DOHH2 (cell line): ENCODE data around the gene GPC6.

Experiments used
- H3F3A ChIP-seq: fragments of 200-600 bp; sonication (generic), shearing (Covaris generic); 2 replicates; pipeline ENCODE4 v1.6.0; 2016; ENCODE audit warnings: antibody characterized with exemption, mild to moderate bottlenecking; ENCODE audit not compliant: control insufficient read depth, insufficient read depth
- H3K27ac ChIP-seq: fragments of 200-600 bp; sonication (generic); 2 replicates; pipeline ENCODE4 v1.5.1; 2014; ENCODE audit warnings: low read depth, mild to moderate bottlenecking, low read length, moderate library complexity
- H3K27me3 ChIP-seq: fragments of 200-600 bp; sonication (generic); 2 replicates; pipeline ENCODE4 v1.6.1; 2014; ENCODE audit warnings: mild to moderate bottlenecking, low read length, mixed read lengths; ENCODE audit not compliant: control insufficient read depth
- H3K36me3 ChIP-seq: fragments of 200-600 bp; sonication (generic); 2 replicates; pipeline ENCODE4 v1.6.1; 2014; ENCODE audit warnings: mild to moderate bottlenecking, low read length, moderate library complexity, mixed read lengths; ENCODE audit not compliant: control insufficient read depth
- H3K4me1 ChIP-seq: fragments of 200-600 bp; sonication (generic); 2 replicates; pipeline ENCODE4 v1.6.1; 2014; ENCODE audit warnings: mild to moderate bottlenecking, low read length, mixed read lengths; ENCODE audit not compliant: control insufficient read depth
- H3K4me2 ChIP-seq: fragments of 200-600 bp; sonication (generic); 2 replicates; pipeline ENCODE4 v1.6.0; 2014; ENCODE audit warnings: mild to moderate bottlenecking, low read length, moderate library complexity
- H3K4me3 ChIP-seq: fragments of 200-600 bp; sonication (generic); 2 replicates; pipeline ENCODE4 v1.5.1; 2014; ENCODE audit warnings: mild to moderate bottlenecking, low read length, mixed read lengths
- H3K79me2 ChIP-seq: fragments of 200-600 bp; sonication (generic); 2 replicates; pipeline ENCODE4 v1.6.1; 2014; ENCODE audit warnings: mild to moderate bottlenecking, low read length, mixed read lengths; ENCODE audit not compliant: control insufficient read depth
- H3K9me2 ChIP-seq: fragments of 200-600 bp; sonication (generic); replicated peaks from 2 replicates; pipeline ENCODE4 v1.6.1; 2014; ENCODE audit warnings: mild to moderate bottlenecking, low read length, mixed read lengths; ENCODE audit not compliant: control insufficient read depth
- H3K9me3 ChIP-seq: fragments of 200-600 bp; sonication (generic); 2 replicates; pipeline ENCODE4 v1.6.1; 2014; ENCODE audit warnings: antibody characterized with exemption, low read length, mixed read lengths; ENCODE audit not compliant: control insufficient read depth, insufficient read depth
- H4K20me1 ChIP-seq: fragments of 200-600 bp; sonication (generic); 2 replicates; pipeline ENCODE4 v1.6.0; 2014; ENCODE audit warnings: low read depth, mild to moderate bottlenecking, antibody characterized with exemption, low read length, moderate library complexity; ENCODE audit not compliant: control insufficient read depth, insufficient read depth
- EZH2phosphoT487 ChIP-seq: fragments of 200-600 bp; sonication (generic); IDR thresholded peaks from 2 replicates; pipeline ENCODE4 v1.6.1; 2017; ENCODE audit warnings: borderline replicate concordance, mild to moderate bottlenecking, antibody characterized with exemption, low read length, moderate library complexity, mixed read lengths
- TF ChIP-seq, protein P1 (sequence below): fragments of 200-600 bp; sonication (generic); IDR thresholded peaks from one replicate; pipeline ENCODE4 v1.5.1; 2014; ENCODE audit warnings: antibody characterized with exemption, mild to moderate bottlenecking, low read depth, low read length; ENCODE audit not compliant: poor library complexity, severe bottlenecking

Gene GPC6

DNA sequence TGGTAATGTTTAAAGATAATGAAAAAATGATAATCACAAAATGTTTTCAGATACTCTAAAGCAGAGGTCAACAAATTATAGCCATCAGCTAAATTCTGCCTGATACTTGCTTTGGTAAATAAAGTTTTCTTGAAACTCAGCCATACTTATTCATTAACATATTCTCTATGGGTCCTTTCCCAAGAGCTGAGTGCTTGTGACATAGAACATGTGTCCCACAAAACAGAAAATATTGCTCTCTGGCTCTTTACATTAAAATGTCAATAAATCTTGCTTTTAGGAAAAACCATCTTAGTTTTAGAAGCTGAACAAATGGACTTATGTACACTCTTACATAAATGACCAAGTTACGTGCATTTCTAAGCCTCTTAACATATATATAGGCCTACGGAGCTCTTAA is 945.8 kb downstream of the GPC6 start:
- H3K79me2 ChIP-seq = no peaks in the 10 kb centered on the region
- H3K9me3 ChIP-seq = no peaks in the 10 kb centered on the region
- no peaks in the 10 kb centered on the region for H3K9me2 ChIP-seq
- H3K4me2 ChIP-seq = no peak overlapping the region
- H3F3A ChIP-seq = no peaks in the 10 kb centered on the region
- H4K20me1 ChIP-seq = no peaks in the 10 kb centered on the region
- H3K36me3 ChIP-seq = no peaks in the 10 kb centered on the region
- no peaks in the 10 kb centered on the region for H3K4me1 ChIP-seq
- H3K4me3 ChIP-seq = no peak overlapping the region
- no peak overlapping the region for H3K27ac ChIP-seq
- no peaks in the 10 kb centered on the region for H3K27me3 ChIP-seq
- TF ChIP-seq EZH2phosphoT487 = no peak
- TF ChIP-seq, protein P1, sequence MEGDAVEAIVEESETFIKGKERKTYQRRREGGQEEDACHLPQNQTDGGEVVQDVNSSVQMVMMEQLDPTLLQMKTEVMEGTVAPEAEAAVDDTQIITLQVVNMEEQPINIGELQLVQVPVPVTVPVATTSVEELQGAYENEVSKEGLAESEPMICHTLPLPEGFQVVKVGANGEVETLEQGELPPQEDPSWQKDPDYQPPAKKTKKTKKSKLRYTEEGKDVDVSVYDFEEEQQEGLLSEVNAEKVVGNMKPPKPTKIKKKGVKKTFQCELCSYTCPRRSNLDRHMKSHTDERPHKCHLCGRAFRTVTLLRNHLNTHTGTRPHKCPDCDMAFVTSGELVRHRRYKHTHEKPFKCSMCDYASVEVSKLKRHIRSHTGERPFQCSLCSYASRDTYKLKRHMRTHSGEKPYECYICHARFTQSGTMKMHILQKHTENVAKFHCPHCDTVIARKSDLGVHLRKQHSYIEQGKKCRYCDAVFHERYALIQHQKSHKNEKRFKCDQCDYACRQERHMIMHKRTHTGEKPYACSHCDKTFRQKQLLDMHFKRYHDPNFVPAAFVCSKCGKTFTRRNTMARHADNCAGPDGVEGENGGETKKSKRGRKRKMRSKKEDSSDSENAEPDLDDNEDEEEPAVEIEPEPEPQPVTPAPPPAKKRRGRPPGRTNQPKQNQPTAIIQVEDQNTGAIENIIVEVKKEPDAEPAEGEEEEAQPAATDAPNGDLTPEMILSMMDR = no peak

DNA sequence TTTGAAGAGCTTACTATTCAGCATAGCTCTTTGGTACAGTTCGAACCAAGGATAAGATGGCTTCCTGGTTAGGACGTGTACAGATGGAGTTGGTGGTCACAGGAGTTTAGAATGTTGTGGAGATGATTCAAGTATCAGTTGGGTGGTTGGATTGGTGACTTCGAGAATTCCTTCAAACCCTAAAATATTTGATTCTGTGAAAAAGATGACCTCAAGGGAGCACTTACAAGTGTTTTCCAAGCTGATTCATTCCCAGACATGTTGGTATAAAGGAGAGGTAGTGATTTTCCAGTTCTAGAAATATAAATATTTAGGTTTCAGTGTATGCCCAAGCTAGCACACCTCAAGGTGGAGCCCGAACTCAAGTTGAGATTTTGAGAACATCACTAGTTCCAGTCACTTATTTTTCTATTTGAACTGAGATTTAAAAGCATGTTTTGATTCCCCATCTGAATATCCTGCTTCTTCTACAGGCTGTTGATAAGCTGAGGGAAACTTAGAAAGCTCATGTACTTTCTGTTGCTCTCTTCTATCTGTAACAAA is 946.8 kb downstream of the GPC6 start:
- no peaks in the 10 kb centered on the region for H3K27me3 ChIP-seq
- H3K4me3 ChIP-seq = no peak overlapping the region
- no peaks in the 10 kb centered on the region for H3K9me3 ChIP-seq
- H3K4me1 ChIP-seq = no peaks in the 10 kb centered on the region
- no peaks in the 10 kb centered on the region for H3K79me2 ChIP-seq
- H3K36me3 ChIP-seq = no peaks in the 10 kb centered on the region
- no peaks in the 10 kb centered on the region for H3K9me2 ChIP-seq
- H3K27ac ChIP-seq = no peak overlapping the region
- H4K20me1 ChIP-seq = no peaks in the 10 kb centered on the region
- H3F3A ChIP-seq = no peaks in the 10 kb centered on the region
- no peak overlapping the region for H3K4me2 ChIP-seq
- no peak for TF ChIP-seq EZH2phosphoT487
- TF ChIP-seq, protein P1 = no peak

DNA sequence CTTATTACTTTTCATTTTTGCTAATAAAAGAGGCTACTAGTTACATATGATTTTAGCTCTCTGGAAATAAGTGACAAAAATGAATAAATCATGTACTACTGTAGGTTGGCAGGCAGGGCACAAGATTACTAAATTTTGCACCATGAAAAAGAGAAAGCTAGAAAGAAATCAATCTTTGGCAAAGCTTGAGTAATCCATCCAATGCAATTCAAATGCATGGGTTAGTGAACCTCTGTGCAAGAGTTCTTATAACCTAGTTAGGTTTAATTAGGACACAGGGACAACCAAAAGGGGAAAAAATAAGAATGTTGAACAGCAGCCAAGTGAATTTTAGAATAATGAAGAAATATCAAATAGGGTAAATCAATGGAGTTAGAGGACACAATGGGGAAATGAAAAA is 947.4 kb downstream of the GPC6 start:
- Histone ChIP-seq H3K27me3 (no peaks in the 10 kb centered on the region), H3K4me2 (no peak overlapping the region), H3F3A (no peaks in the 10 kb centered on the region), H3K4me3 (no peak overlapping the region), H3K79me2 (no peaks in the 10 kb centered on the region), H3K9me3 (no peaks in the 10 kb centered on the region), H3K27ac (no peak overlapping the region), H3K4me1 (no peaks in the 10 kb centered on the region), H4K20me1 (no peaks in the 10 kb centered on the region), H3K36me3 (no peaks in the 10 kb centered on the region), H3K9me2 (no peaks in the 10 kb centered on the region)
- TF ChIP-seq EZH2phosphoT487 = no peak
- TF ChIP-seq, protein P1 = no peak

DNA sequence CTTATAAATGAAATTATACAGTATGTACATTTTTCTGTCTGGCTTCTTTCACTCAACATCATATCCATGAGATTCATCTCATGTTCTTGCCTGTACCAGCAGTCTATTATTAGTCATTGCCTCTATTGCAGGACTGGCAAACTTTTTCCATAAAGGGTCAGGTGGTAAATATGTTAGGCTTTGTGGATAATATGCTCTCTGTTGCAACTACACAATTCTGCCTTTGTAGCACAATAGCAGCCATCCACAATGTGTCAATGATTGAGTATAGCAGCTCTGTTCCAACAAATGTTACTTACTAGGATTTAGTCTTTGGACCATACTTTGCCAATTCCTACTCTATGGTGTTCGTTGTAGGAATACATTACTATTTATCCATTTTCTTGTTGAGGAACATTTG is 948.5 kb downstream of the GPC6 start:
- Histone ChIP-seq H3K9me3 (no peaks in the 10 kb centered on the region), H3K4me3 (no peak overlapping the region), H3K27me3 (no peaks in the 10 kb centered on the region), H3F3A (no peaks in the 10 kb centered on the region), H3K4me1 (no peaks in the 10 kb centered on the region), H3K27ac (no peak overlapping the region), H4K20me1 (no peaks in the 10 kb centered on the region), H3K9me2 (no peaks in the 10 kb centered on the region), H3K4me2 (no peak overlapping the region), H3K36me3 (no peaks in the 10 kb centered on the region), H3K79me2 (no peaks in the 10 kb centered on the region)
- no peak for TF ChIP-seq EZH2phosphoT487
- TF ChIP-seq, protein P1 = no peak
